ENCODE results near the gene ERBB2.
A peak's percentile ranks its signal among the peaks of the same experiment; 100 is the strongest.

ERBB2 gene

GRCh38 chr17:39670746-39671145, 29.1 kb upstream of the ERBB2 start:
- Histone ChIP-seq H3K4me1 (peaks cover 80% of the 10 kb centered on the region), H3K4me3 (no peak overlapping the region), H3K4me2 (no peak overlapping the region), H3K27me3 (peaks cover 52% of the 10 kb centered on the region), H3K9ac (no peak overlapping the region), H3K9me3 (no peaks in the 10 kb centered on the region), H3K36me3 (no peaks in the 10 kb centered on the region), H3K27ac (no peak overlapping the region), H4K20me1 (peaks cover 11% of the 10 kb centered on the region)
- TF ChIP-seq Cebpa-rat (IDR thresholded peaks at IDR 0.05): no peak

GRCh38 chr17:39671651-39672521, 28.0 kb upstream of the ERBB2 start:
- 0 out of 2 replicates have a peak overlapping the region, but pooled peaks have one; percentile 38 for H3K9ac ChIP-seq
- no peaks in the 10 kb centered on the region for H3K36me3 ChIP-seq
- H3K4me2 ChIP-seq: peak overlapping the region; percentile 96
- H3K4me3 ChIP-seq: no peak overlapping the region
- H3K9me3 ChIP-seq: no peaks in the 10 kb centered on the region
- peaks cover 40% of the 10 kb centered on the region for H3K27me3 ChIP-seq
- peaks cover 6% of the 10 kb centered on the region for H4K20me1 ChIP-seq
- peak overlapping the region; percentile 34 for H3K27ac ChIP-seq
- no peak for TF ChIP-seq Cebpa-rat (IDR thresholded peaks at IDR 0.05)
- H3K4me1 ChIP-seq: peaks cover 80% of the 10 kb centered on the region

DNA sequence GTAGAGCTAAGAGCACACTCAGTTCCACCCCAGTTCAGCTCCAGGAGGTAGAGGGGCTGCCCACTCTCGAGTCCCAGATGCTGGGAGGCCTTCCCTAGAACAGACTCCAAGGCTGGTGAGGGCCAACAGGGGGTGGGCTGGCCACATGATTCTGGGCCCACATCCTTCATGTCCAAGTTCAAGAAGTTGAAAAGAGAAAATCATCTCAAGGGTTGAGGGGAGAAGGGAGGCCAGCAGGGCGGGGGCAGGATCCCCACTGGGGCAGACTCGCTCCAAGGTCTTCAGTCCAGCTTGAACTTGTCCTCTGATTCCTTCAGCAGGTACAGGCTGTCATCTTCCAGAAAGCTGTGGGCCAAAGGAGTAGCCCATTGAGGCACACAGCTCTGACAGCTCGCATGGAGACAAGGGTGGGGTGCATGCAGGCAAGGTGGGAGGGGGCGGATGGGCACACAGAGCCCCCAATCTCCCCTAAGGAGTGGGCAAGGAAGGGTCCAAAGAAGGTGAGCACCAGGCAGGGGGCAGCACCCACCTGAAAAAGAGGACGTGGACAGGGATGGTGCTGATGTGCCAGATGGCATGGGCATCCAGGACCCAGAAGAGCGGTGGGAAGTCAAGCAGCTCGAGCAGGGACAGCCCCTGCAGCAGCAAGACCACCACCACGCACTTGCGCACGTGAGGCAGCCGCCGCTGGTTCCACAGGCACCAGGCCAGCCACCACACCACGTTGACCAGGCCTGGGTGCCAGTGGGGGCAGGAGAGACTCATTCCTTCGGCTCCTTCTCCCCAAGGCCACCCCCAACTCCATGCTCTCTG, 27.1 kb upstream of the ERBB2 start:
- Histone ChIP-seq H3K9me3 (no peaks in the 10 kb centered on the region), H3K4me2 (peak overlapping the region; percentile 96), H3K9ac (0 out of 2 replicates have a peak overlapping the region, but pooled peaks have one; percentile 38), H3K4me1 (peaks cover 81% of the 10 kb centered on the region), H3K27me3 (peaks cover 32% of the 10 kb centered on the region), H3K36me3 (no peaks in the 10 kb centered on the region), H3K27ac (peak overlapping the region; percentile 34), H3K4me3 (no peak overlapping the region), H4K20me1 (no peaks in the 10 kb centered on the region)
- TF ChIP-seq Cebpa-rat (IDR thresholded peaks at IDR 0.05): no peak

DNA sequence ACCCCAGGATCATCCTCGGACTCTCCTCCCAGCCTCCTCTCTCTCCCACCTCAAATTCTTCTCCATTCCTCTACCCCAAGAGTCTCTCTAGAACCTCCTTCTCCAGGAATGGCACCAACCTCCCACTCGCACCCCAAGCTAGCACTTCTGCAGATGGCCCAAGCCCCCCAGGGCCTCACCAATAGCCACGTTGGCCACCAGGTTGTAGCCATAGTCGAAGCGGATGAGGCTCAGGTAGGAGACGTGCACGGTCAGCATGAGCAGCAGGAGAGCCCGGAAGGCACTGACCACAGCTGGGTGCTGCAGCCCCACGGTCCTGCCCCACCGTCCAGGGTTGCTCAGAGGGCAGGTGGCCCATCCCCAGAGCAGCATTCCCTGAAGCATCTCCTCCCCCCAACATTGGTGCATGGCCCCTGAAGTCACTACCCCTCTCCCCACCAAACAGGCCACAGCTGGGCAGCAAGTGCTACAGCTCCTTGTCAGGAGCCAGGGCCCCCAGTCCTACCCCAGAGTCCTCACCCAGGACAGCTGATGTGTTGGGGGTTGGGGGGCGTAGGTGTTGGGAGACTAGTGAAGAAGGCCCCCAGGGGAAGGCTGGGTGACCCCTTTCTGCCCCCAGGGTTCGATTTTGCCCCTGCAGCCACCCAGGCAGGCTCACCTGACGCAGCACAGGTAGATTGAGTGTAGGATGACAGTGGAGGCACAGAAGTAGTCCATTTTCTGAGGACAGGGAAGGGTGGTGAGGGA, 26.4 kb upstream of the ERBB2 start:
- TF ChIP-seq Cebpa-rat (IDR thresholded peaks at IDR 0.05): no peak
- Histone ChIP-seq H3K9ac (peak overlapping the region; percentile 42; the same call in 1 of the 2 replicates), H3K27me3 (peaks cover 24% of the 10 kb centered on the region), H3K4me2 (peak overlapping the region; percentile 96), H4K20me1 (no peaks in the 10 kb centered on the region), H3K27ac (peak overlapping the region; percentile 86), H3K9me3 (no peaks in the 10 kb centered on the region), H3K4me3 (no peak overlapping the region), H3K4me1 (peaks cover 83% of the 10 kb centered on the region), H3K36me3 (no peaks in the 10 kb centered on the region)

- Histone ChIP-seq H3K4me3 (peak overlapping the region; percentile 49), H3K36me3 (no peaks in the 10 kb centered on the region), H3K9ac (peak overlapping the region; percentile 42; the same call in 1 of the 2 replicates), H3K27me3 (peaks cover 18% of the 10 kb centered on the region), H3K9me3 (no peaks in the 10 kb centered on the region), H3K27ac (peak overlapping the region; percentile 86), H3K4me2 (peak overlapping the region; percentile 96), H4K20me1 (no peaks in the 10 kb centered on the region), H3K4me1 (peaks cover 83% of the 10 kb centered on the region)
- no peak for TF ChIP-seq Cebpa-rat (IDR thresholded peaks at IDR 0.05)
Observed at GRCh38 chr17:39674179-39674578, 25.7 kb upstream of the ERBB2 start.

DNA sequence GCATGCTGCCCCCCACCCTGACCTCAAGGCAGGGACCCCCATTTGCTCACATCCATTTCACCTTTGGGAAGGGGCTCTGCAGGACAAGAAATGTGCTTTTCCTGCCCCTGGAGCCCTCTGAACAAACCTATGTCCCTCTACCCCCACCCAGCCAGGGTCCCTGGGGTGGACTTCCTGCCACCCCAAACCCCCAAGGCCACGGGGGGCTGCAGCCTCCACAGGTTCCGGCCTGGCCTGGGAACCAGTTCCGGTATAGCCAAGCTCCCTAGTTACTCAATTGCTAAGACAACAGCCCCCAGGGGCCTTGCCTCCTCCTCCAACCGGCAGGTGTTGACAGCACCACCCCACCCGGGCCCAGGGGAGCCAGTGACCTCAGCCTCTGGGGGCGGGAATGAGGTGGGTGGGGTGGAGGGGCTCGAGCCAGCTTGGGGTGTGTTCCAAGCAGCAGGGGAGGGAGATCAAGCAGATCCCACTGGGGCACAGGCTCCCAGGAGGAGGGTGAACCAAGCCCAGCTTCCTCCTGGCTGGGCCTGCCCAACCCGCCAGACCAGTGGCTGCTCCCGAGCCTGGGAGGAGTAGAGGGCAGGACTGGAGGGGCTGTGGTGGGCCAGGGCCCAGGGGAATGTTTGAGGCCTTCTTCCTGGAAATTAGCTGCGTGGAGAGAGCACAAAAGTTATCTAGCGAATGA, 25.0 kb upstream of the ERBB2 start:
- peak; percentile 36; the same call in 1 of the 2 replicates for TF ChIP-seq Cebpa-rat (IDR thresholded peaks at IDR 0.05)
- Histone ChIP-seq H3K27ac (peak overlapping the region; percentile 86), H3K9me3 (no peaks in the 10 kb centered on the region), H3K4me2 (peak overlapping the region; percentile 96), H3K36me3 (no peaks in the 10 kb centered on the region), H3K4me1 (peaks cover 89% of the 10 kb centered on the region), H4K20me1 (no peaks in the 10 kb centered on the region), H3K9ac (peak overlapping the region; percentile 72), H3K4me3 (peak overlapping the region; percentile 49), H3K27me3 (peaks cover 11% of the 10 kb centered on the region)

GRCh38 chr17:39675390-39676082, 24.3 kb upstream of the ERBB2 start:
- Histone ChIP-seq H3K9me3 (no peaks in the 10 kb centered on the region), H3K4me1 (peaks cover 96% of the 10 kb centered on the region), H3K4me2 (peak overlapping the region; percentile 96), H3K36me3 (no peaks in the 10 kb centered on the region), H3K4me3 (peak overlapping the region; percentile 49), H3K9ac (peak overlapping the region; percentile 72), H3K27ac (peak overlapping the region; percentile 86), H4K20me1 (no peaks in the 10 kb centered on the region), H3K27me3 (peaks cover 7% of the 10 kb centered on the region; the same call in 1 of the 2 replicates)
- TF ChIP-seq Cebpa-rat (IDR thresholded peaks at IDR 0.05): no peak

DNA sequence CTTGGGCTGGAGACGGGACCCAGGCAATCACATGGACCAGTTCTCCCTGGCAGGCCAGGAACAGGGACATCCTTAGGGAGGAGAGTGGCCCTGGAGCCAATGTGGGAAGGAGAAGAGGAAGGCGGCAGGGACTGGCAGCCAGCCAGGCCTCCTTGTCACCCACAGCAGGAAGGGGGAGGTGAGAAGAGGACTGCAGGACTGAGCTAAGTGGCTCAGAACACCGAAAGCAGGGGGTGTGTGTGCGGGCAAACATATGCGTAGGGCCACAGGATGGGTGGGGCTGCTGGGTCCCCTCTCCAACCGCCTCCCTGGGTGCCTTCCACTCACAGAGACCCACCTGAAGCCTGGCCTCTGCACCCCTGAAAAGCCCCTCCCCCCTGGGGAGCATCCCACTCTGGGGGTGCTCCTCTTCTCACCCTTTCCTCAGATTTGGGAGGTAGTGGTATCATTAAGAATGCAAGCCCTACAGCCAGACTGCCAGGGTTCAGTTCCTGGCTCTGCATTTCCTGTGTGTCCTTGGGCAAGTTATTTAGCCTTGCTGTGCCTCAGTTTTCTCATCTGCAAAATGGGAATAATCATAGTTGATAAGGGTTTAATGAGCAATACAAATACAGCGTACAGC, 23.6 kb upstream of the ERBB2 start:
- peak overlapping the region; percentile 96 for H3K4me2 ChIP-seq
- H3K4me1 ChIP-seq: peaks cover 100% of the 10 kb centered on the region
- no peaks in the 10 kb centered on the region for H3K9me3 ChIP-seq
- no peak for TF ChIP-seq Cebpa-rat (IDR thresholded peaks at IDR 0.05)
- H4K20me1 ChIP-seq: no peaks in the 10 kb centered on the region
- no peaks in the 10 kb centered on the region for H3K36me3 ChIP-seq
- peak overlapping the region; percentile 49; the same call in 1 of the 2 replicates for H3K4me3 ChIP-seq
- peak overlapping the region; percentile 72 for H3K9ac ChIP-seq
- peak overlapping the region; percentile 86 for H3K27ac ChIP-seq
- peaks cover 5% of the 10 kb centered on the region; the same call in 1 of the 2 replicates for H3K27me3 ChIP-seq

Measured in BLaER1 (cell line).